ENCODE measurements around the gene PYCR2. TPM values are rescaled to one million over a fixed set of nuclear protein-coding genes. Genes with fewer than 3 reads are reported as not detected.

PYCR2 gene
- total and polyA plus RNA-seq, 10 of the 15 experiments (the other 5 are each of a cell fraction or from before 2014, with no cell fraction given) = 1.7 to 81.8 (median 54.9) TPM

DNA sequence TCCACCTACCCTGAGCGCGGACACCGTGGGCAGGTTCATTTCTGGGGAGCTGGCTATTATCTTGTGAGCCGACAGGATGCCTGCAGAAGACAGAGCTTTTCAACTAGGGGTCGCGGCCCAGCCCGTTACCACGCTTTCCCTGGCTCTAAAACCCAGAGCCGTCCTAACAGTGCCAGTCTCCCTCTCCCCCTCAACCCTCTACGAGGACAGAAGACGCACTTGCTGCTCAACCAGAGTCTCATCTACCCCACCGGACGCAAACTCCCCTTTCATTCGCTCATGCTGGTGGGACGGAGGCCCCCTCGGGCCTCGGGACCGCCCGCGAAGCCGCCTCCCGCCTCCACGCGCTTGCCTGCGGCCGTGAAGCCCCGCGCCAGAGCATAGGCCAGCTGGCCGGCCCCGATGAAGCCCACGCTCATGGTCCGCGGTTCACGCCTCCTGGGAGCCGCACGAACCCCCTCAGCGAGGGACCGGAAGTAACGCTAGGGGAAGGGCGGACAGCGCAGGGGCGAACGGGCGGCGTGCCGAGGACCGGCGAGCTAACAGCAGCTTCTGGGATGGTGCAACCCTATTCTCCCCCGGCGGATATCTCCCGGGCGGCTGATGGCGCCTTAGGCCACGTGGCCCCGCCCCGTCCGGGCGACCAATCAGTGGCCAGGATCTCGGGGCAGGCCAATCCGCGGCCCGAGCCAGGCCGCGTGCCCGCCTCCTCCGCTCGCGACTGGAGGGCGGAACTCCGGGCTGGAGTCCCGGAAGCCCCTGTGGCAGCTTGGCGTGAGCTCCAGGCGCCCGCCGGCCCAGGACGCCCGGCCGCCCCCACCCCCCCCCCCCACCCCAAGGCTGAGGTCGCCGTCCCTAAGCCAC is at the start of gene PYCR2 (continued):
- TF ChIP-seq NFYB (IDR thresholded peaks at IDR 0.05; ENCODE audit: insufficient read depth, low read depth, low read length) (peak; percentile 89), ATF7 (IDR thresholded peaks at IDR 0.05; ENCODE audit: low read depth) (no peak), YBX1 (IDR thresholded peaks at IDR 0.05) (no peak), IKZF1 (conservative IDR thresholded peaks at IDR 0.05) (peak; percentile 84), RAD51 (IDR thresholded peaks at IDR 0.05) (peak; percentile 88), TARDBP (IDR thresholded peaks at IDR 0.05; ENCODE audit: borderline replicate concordance) (no peak), ZZZ3 (IDR thresholded peaks at IDR 0.05; ENCODE audit: control insufficient read depth, insufficient read length, low read depth) (no peak), FOXM1 (IDR thresholded peaks at IDR 0.05; ENCODE audit: low read depth, low read length) (no peak), SMC3 (IDR thresholded peaks at IDR 0.05; ENCODE audit: borderline replicate concordance, low read length) (no peak), SPI1 (IDR thresholded peaks at IDR 0.05; ENCODE audit: borderline replicate concordance, insufficient read depth, low read depth, low read length) (peak; percentile 47; the same call in 1 of the 2 replicates), BHLHE40 (IDR thresholded peaks at IDR 0.05; ENCODE audit: borderline replicate concordance in 1 of 2, low read depth in 2 of 2, low read length in 1 of 2) (peak; percentile 56 to 86; a peak in 3 of 4 replicates), ZNF384 (IDR thresholded peaks at IDR 0.05; ENCODE audit: borderline replicate concordance, low read depth, low read length) (no peak), SMAD1 (IDR thresholded peaks at IDR 0.05; ENCODE audit: low read depth, partially characterized antibody) (no peak)
- TF ChIP-seq, protein P1, sequence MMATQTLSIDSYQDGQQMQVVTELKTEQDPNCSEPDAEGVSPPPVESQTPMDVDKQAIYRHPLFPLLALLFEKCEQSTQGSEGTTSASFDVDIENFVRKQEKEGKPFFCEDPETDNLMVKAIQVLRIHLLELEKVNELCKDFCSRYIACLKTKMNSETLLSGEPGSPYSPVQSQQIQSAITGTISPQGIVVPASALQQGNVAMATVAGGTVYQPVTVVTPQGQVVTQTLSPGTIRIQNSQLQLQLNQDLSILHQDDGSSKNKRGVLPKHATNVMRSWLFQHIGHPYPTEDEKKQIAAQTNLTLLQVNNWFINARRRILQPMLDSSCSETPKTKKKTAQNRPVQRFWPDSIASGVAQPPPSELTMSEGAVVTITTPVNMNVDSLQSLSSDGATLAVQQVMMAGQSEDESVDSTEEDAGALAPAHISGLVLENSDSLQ (IDR thresholded peaks at IDR 0.05) = no peak
- TF ChIP-seq, protein P2, sequence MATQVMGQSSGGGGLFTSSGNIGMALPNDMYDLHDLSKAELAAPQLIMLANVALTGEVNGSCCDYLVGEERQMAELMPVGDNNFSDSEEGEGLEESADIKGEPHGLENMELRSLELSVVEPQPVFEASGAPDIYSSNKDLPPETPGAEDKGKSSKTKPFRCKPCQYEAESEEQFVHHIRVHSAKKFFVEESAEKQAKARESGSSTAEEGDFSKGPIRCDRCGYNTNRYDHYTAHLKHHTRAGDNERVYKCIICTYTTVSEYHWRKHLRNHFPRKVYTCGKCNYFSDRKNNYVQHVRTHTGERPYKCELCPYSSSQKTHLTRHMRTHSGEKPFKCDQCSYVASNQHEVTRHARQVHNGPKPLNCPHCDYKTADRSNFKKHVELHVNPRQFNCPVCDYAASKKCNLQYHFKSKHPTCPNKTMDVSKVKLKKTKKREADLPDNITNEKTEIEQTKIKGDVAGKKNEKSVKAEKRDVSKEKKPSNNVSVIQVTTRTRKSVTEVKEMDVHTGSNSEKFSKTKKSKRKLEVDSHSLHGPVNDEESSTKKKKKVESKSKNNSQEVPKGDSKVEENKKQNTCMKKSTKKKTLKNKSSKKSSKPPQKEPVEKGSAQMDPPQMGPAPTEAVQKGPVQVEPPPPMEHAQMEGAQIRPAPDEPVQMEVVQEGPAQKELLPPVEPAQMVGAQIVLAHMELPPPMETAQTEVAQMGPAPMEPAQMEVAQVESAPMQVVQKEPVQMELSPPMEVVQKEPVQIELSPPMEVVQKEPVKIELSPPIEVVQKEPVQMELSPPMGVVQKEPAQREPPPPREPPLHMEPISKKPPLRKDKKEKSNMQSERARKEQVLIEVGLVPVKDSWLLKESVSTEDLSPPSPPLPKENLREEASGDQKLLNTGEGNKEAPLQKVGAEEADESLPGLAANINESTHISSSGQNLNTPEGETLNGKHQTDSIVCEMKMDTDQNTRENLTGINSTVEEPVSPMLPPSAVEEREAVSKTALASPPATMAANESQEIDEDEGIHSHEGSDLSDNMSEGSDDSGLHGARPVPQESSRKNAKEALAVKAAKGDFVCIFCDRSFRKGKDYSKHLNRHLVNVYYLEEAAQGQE (IDR thresholded peaks at IDR 0.05; ENCODE audit: low read depth, low read length) = no peak
- TF ChIP-seq, protein P3, sequence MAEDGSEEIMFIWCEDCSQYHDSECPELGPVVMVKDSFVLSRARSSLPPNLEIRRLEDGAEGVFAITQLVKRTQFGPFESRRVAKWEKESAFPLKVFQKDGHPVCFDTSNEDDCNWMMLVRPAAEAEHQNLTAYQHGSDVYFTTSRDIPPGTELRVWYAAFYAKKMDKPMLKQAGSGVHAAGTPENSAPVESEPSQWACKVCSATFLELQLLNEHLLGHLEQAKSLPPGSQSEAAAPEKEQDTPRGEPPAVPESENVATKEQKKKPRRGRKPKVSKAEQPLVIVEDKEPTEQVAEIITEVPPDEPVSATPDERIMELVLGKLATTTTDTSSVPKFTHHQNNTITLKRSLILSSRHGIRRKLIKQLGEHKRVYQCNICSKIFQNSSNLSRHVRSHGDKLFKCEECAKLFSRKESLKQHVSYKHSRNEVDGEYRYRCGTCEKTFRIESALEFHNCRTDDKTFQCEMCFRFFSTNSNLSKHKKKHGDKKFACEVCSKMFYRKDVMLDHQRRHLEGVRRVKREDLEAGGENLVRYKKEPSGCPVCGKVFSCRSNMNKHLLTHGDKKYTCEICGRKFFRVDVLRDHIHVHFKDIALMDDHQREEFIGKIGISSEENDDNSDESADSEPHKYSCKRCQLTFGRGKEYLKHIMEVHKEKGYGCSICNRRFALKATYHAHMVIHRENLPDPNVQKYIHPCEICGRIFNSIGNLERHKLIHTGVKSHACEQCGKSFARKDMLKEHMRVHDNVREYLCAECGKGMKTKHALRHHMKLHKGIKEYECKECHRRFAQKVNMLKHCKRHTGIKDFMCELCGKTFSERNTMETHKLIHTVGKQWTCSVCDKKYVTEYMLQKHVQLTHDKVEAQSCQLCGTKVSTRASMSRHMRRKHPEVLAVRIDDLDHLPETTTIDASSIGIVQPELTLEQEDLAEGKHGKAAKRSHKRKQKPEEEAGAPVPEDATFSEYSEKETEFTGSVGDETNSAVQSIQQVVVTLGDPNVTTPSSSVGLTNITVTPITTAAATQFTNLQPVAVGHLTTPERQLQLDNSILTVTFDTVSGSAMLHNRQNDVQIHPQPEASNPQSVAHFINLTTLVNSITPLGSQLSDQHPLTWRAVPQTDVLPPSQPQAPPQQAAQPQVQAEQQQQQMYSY (CRISPR knock-in tag; IDR thresholded peaks at IDR 0.05) = no peak
- TF ChIP-seq, protein P4, sequence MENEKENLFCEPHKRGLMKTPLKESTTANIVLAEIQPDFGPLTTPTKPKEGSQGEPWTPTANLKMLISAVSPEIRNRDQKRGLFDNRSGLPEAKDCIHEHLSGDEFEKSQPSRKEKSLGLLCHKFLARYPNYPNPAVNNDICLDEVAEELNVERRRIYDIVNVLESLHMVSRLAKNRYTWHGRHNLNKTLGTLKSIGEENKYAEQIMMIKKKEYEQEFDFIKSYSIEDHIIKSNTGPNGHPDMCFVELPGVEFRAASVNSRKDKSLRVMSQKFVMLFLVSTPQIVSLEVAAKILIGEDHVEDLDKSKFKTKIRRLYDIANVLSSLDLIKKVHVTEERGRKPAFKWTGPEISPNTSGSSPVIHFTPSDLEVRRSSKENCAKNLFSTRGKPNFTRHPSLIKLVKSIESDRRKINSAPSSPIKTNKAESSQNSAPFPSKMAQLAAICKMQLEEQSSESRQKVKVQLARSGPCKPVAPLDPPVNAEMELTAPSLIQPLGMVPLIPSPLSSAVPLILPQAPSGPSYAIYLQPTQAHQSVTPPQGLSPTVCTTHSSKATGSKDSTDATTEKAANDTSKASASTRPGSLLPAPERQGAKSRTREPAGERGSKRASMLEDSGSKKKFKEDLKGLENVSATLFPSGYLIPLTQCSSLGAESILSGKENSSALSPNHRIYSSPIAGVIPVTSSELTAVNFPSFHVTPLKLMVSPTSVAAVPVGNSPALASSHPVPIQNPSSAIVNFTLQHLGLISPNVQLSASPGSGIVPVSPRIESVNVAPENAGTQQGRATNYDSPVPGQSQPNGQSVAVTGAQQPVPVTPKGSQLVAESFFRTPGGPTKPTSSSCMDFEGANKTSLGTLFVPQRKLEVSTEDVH (IDR thresholded peaks at IDR 0.05; ENCODE audit: low read depth, partially characterized antibody) = no peak
